ENCODE measurements around the gene KLF13. TPM values are rescaled to one million over a fixed set of nuclear protein-coding genes. Genes with fewer than 3 reads are reported as not detected.

KLF13 gene
- total and polyA plus RNA-seq, 3 experiments from 2014 or later, result 109 to 147 (median 145) TPM

- Mint-ChIP-seq H3K4me3 (peak overlapping the region; percentile 76 to 96 (median 90)), H3K36me3 (peaks cover 0 to 52% (median 3%) of the 10 kb centered on the region in 3 donors), H3K4me1 (peaks cover 99 to 100% (median 100%) of the 10 kb centered on the region in 3 donors), H3K9me3 (peaks cover 0 to 2% (median 0%) of the 10 kb centered on the region in 5 donors), H3K27me3 (no peaks in the 10 kb centered on the region), H3K27ac (peak overlapping the region; percentile 90 to 98 (median 96))
- CTCF ChIA-PET, result interaction anchor here (1.3 to 5.8 kb wide), 10 partner anchors 9 to 148 kb away, joined by 3 to 42 read pairs (median 5); no protein-coding TSS in a partner anchor
- Histone ChIP-seq H3K27me3 (ENCODE audit: insufficient read depth, low read length, poor library complexity, severe bottlenecking) (no peaks in the 10 kb centered on the region), H3K4me1 (ENCODE audit: insufficient read depth, low read length) (peaks cover 100% of the 10 kb centered on the region), H3K27ac (ENCODE audit: low read depth, low read length) (peak overlapping the region; percentile 10), H3K9me3 (ENCODE audit: low read length) (no peaks in the 10 kb centered on the region), H3K36me3 (ENCODE audit: insufficient read depth, low read length) (peaks cover 8% of the 10 kb centered on the region), H3K4me3 (ENCODE audit: low read length) (peak overlapping the region; percentile 40)
- peak in 2 of 5 donors; percentile 34 to 58 for DNase-seq
- POLR2A ChIA-PET, result interaction anchor here (0.8 to 11.0 kb wide), 5 partner anchors 13 to 92 kb away, joined by 3 to 145 read pairs (median 4); no protein-coding TSS in a partner anchor
These were observed 16.4 kb downstream of the KLF13 start for GRCh38 chr15:31342781-31343626.

- Mint-ChIP-seq H3K27me3 (no peaks in the 10 kb centered on the region), H3K27ac (peak overlapping the region; percentile 90 to 98 (median 95)), H3K4me1 (peaks cover 99 to 100% (median 100%) of the 10 kb centered on the region in 3 donors), H3K4me3 (peak overlapping the region; percentile 76 to 96 (median 87)), H3K9me3 (peaks cover 0 to 2% (median 0%) of the 10 kb centered on the region in 5 donors), H3K36me3 (peaks cover 0 to 56% (median 3%) of the 10 kb centered on the region in 3 donors)
- no peak overlapping the region for H3K27ac ChIP-seq (ENCODE audit: low read depth, low read length)
- DNase-seq, result peak in 1 of 5 donors; percentile 46
- CTCF ChIA-PET, result interaction anchor here (1.3 to 5.8 kb wide), 6 partner anchors 14 to 147 kb away, joined by 4 to 42 read pairs (median 4); no protein-coding TSS in a partner anchor
- no peaks in the 10 kb centered on the region for H3K27me3 ChIP-seq (ENCODE audit: insufficient read depth, low read length, poor library complexity, severe bottlenecking)
- peaks cover 100% of the 10 kb centered on the region for H3K4me1 ChIP-seq (ENCODE audit: insufficient read depth, low read length)
- H3K36me3 ChIP-seq (ENCODE audit: insufficient read depth, low read length), result peaks cover 13% of the 10 kb centered on the region
- H3K9me3 ChIP-seq (ENCODE audit: low read length), result no peaks in the 10 kb centered on the region
- POLR2A ChIA-PET, result interaction anchor here (0.5 to 11.0 kb wide), 3 partner anchors 15 to 131 kb away, joined by 6 to 145 read pairs (median 9); no protein-coding TSS in a partner anchor
- H3K4me3 ChIP-seq (ENCODE audit: low read length), result no peak overlapping the region
These were observed 17.2 kb downstream of the KLF13 start for GRCh38 chr15:31343831-31344230.

GRCh38 chr15:31344266-31344665, 17.6 kb downstream of the KLF13 start:
- peaks cover 0 to 57% (median 3%) of the 10 kb centered on the region in 3 donors for H3K36me3 Mint-ChIP-seq
- Histone ChIP-seq H3K4me1 (ENCODE audit: insufficient read depth, low read length) (peaks cover 100% of the 10 kb centered on the region), H3K9me3 (ENCODE audit: low read length) (no peaks in the 10 kb centered on the region), H3K4me3 (ENCODE audit: low read length) (no peak overlapping the region), H3K27ac (ENCODE audit: low read depth, low read length) (no peak overlapping the region), H3K36me3 (ENCODE audit: insufficient read depth, low read length) (peaks cover 12% of the 10 kb centered on the region), H3K27me3 (ENCODE audit: insufficient read depth, low read length, poor library complexity, severe bottlenecking) (no peaks in the 10 kb centered on the region)
- CTCF ChIA-PET, result interaction anchor here (1.0 to 5.8 kb wide), 5 partner anchors 14 to 146 kb away, joined by 3 to 42 read pairs (median 4); no protein-coding TSS in a partner anchor
- H3K27me3 Mint-ChIP-seq, result no peaks in the 10 kb centered on the region
- H3K27ac Mint-ChIP-seq, result peak overlapping the region; percentile 90 to 98 (median 96)
- peak overlapping the region in 6 of 7 donors; percentile 81 to 96 (median 90) for H3K4me3 Mint-ChIP-seq
- H3K9me3 Mint-ChIP-seq, result peaks cover 0 to 2% (median 0%) of the 10 kb centered on the region in 5 donors
- no peak for DNase-seq
- POLR2A ChIA-PET, result interaction anchor here (0.5 to 11.0 kb wide), 3 partner anchors 15 to 131 kb away, joined by 6 to 145 read pairs (median 9); no protein-coding TSS in a partner anchor
- peaks cover 99 to 100% (median 100%) of the 10 kb centered on the region in 3 donors for H3K4me1 Mint-ChIP-seq

- Histone ChIP-seq H3K9me3 (ENCODE audit: low read length) (no peaks in the 10 kb centered on the region), H3K36me3 (ENCODE audit: insufficient read depth, low read length) (peaks cover 7% of the 10 kb centered on the region), H3K4me3 (ENCODE audit: low read length) (peak overlapping the region; percentile 76), H3K4me1 (ENCODE audit: insufficient read depth, low read length) (peaks cover 100% of the 10 kb centered on the region), H3K27me3 (ENCODE audit: insufficient read depth, low read length, poor library complexity, severe bottlenecking) (no peaks in the 10 kb centered on the region), H3K27ac (ENCODE audit: low read depth, low read length) (peak overlapping the region; percentile 75)
- Mint-ChIP-seq H3K4me1 (peaks cover 99 to 100% (median 100%) of the 10 kb centered on the region in 3 donors), H3K27ac (peak overlapping the region; percentile 90 to 99 (median 96)), H3K4me3 (peak overlapping the region; percentile 81 to 96 (median 92)), H3K27me3 (peaks cover 0 to under 1% of the 10 kb centered on the region in 2 donors), H3K9me3 (peaks cover 0 to 2% (median 0%) of the 10 kb centered on the region in 5 donors), H3K36me3 (peaks cover 0 to 60% (median 3%) of the 10 kb centered on the region in 3 donors)
- POLR2A ChIA-PET, result interaction anchor here (1.3 to 11.0 kb wide), 2 partner anchors 16 to 17 kb away, joined by 6 to 145 read pairs; no protein-coding TSS in a partner anchor
- CTCF ChIA-PET, result interaction anchor here (0.9 to 13.0 kb wide), 10 partner anchors 15 to 146 kb away, joined by 3 to 224 read pairs (median 4); no protein-coding TSS in a partner anchor
- DNase-seq, result peak in 1 of 5 donors; percentile 60
These were observed 18.4 kb downstream of the KLF13 start for GRCh38 chr15:31344823-31345605.

GRCh38 chr15:31345606-31346366, 19.2 kb downstream of the KLF13 start:
- Mint-ChIP-seq H3K9me3 (peaks cover 0 to 2% (median 0%) of the 10 kb centered on the region in 5 donors), H3K4me1 (peaks cover 99 to 100% (median 100%) of the 10 kb centered on the region in 3 donors), H3K36me3 (peaks cover 0 to 59% (median 6%) of the 10 kb centered on the region in 3 donors), H3K27me3 (peaks cover 0 to 1% of the 10 kb centered on the region in 2 donors), H3K4me3 (peak overlapping the region; percentile 81 to 96 (median 92)), H3K27ac (peak overlapping the region; percentile 90 to 99 (median 96))
- Histone ChIP-seq H3K9me3 (ENCODE audit: low read length) (no peaks in the 10 kb centered on the region), H3K27me3 (ENCODE audit: insufficient read depth, low read length, poor library complexity, severe bottlenecking) (no peaks in the 10 kb centered on the region), H3K27ac (ENCODE audit: low read depth, low read length) (peak overlapping the region; percentile 75), H3K4me3 (ENCODE audit: low read length) (peak overlapping the region; percentile 76), H3K36me3 (ENCODE audit: insufficient read depth, low read length) (peaks cover 7% of the 10 kb centered on the region), H3K4me1 (ENCODE audit: insufficient read depth, low read length) (peaks cover 100% of the 10 kb centered on the region)
- ChIA-PET CTCF (interaction anchor here (0.7 to 13.0 kb wide), 10 partner anchors 8 to 145 kb away, joined by 3 to 224 read pairs (median 4); no protein-coding TSS in a partner anchor), POLR2A (interaction anchor here (0.7 to 11.0 kb wide), 7 partner anchors 11 to 138 kb away, joined by 3 to 145 read pairs (median 6); partner anchors contain the start of gene KLF13)
- peak in 1 of 5 donors; percentile 53 for DNase-seq

- Mint-ChIP-seq H3K27ac (peak overlapping the region; percentile 90 to 99 (median 96)), H3K4me1 (peaks cover 99 to 100% (median 100%) of the 10 kb centered on the region in 3 donors), H3K27me3 (peaks cover 0 to 1% of the 10 kb centered on the region in 2 donors), H3K36me3 (peaks cover 0 to 61% (median 2%) of the 10 kb centered on the region in 3 donors), H3K4me3 (peak overlapping the region; percentile 81 to 96 (median 92)), H3K9me3 (peaks cover 0 to 2% (median 0%) of the 10 kb centered on the region in 5 donors)
- Histone ChIP-seq H3K27me3 (ENCODE audit: insufficient read depth, low read length, poor library complexity, severe bottlenecking) (no peaks in the 10 kb centered on the region), H3K4me1 (ENCODE audit: insufficient read depth, low read length) (peaks cover 100% of the 10 kb centered on the region), H3K4me3 (ENCODE audit: low read length) (peak overlapping the region; percentile 76), H3K36me3 (ENCODE audit: insufficient read depth, low read length) (peaks cover 7% of the 10 kb centered on the region), H3K27ac (ENCODE audit: low read depth, low read length) (peak overlapping the region; percentile 75), H3K9me3 (ENCODE audit: low read length) (no peaks in the 10 kb centered on the region)
- DNase-seq, result peak in 1 of 5 donors; percentile 54
- ChIA-PET CTCF (interaction anchor here (0.7 to 13.0 kb wide), 15 partner anchors 9 to 146 kb away, joined by 3 to 224 read pairs (median 4); partner anchors contain the start of gene KLF13), POLR2A (interaction anchor here (0.7 to 11.0 kb wide), 10 partner anchors 11 to 137 kb away, joined by 3 to 145 read pairs (median 8); partner anchors contain the start of gene KLF13)
These were observed 19.9 kb downstream of the KLF13 start for GRCh38 chr15:31346367-31347066.
